Activated naive CD4-positive, alpha-beta T cell treated with anti-CD3 and anti-CD28 coated beads, Interleukin-2, amount 50 U/mL, for 16 hours (primary cell): ENCODE measurements around the gene UGT1A7.

Experiments
- DNase-seq: peaks from one replicate; pipeline ENCODE4 v3.0.0-alpha.2; 2020

The UGT1A7 gene

GRCh38 chr2:233819884-233820773 lies 138.4 kb downstream of the UGT1A7 start:
- no peak for DNase-seq

DNA sequence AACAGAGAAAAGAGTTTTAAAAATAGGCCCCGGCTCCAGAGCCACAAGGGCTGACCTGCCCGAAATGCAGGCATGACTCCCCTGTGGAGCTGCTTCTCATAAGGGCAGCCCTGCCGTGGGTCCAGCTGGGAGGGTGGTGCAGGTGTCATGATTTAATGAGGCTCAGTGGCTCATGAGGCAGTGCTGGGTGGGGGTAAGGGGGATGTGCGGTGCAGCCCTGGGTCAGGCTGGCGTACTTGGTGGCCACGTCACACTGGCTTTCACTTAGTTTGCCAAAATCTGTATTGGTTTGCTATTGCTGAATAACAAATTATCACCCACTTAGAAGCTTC lies 139.0 kb downstream of the UGT1A7 start:
- DNase-seq: no peak

DNA sequence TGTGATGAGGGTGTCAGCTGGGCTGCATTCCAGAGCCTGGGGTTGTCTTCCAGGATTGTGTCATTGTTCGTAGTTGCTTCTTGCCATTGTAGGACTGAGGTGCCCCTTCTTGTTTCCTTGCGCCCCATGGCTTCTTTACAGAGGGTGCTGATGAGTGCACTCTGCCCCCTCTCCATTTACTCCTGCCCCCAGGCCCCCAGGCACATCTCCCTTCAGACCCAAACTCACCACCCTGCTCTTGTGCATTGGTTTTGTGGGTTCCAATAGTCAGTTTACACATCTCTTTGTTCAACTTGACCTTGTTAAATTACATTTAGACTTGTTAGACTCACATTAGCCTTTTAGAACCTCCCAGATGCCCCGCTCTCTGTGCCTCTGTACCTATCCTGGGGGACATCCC lies 139.5 kb downstream of the UGT1A7 start:
- no peak for DNase-seq

DNA sequence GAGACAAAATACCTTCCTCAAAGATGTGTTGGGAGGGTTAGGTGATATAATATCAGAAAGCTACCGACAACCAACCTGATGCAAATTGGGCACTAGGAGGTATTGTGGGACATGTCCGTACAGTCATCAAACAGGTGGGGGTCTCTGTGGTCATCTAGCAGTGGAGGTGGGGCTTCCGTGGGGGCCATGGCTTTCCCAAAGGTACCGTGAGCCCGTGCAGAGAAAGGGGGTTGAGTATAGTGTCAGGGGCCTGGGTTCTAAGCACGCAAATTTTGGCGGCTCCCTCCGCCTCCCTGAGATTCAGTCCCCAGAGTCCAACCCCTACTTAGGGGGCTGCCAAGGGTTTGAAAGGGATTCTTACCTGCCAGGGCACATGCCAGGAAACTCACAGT lies 140.0 kb downstream of the UGT1A7 start:
- no peak for DNase-seq

- no peak for DNase-seq
These were observed 140.5 kb downstream of the UGT1A7 start for GRCh38 chr2:233822101-233822771.
